GM12892 (cell line): ENCODE measurements around the gene RABGAP1.

Experiments used
- POLR2A ChIP-seq: IDR thresholded peaks from 2 replicates; pipeline ENCODE4 v1.6.1; 2011; ENCODE audit warnings: low read depth, low read length, control low read depth
- POLR2AphosphoS5 ChIP-seq: IDR thresholded peaks from 2 replicates; pipeline ENCODE4 v1.6.1; 2011; ENCODE audit warnings: low read depth, low read length, control low read depth

- TF ChIP-seq POLR2AphosphoS5 = no peak
- TF ChIP-seq POLR2A = no peak
These were observed 13.5 kb downstream of the RABGAP1 start for GRCh38 chr9:122954253-122954691.
